ENCODE data around the gene FAM20A.
"Not testable (repeated sequence)": the region's sequence is repeated elsewhere in the genome, so short reads cannot be mapped to it uniquely, and the experiment has no call there.

The FAM20A gene

GRCh38 chr17:68589086-68589485 lies 12.1 kb downstream of the FAM20A start:
- no peak for DNase-seq (ENCODE audit: low read depth in 2 of 2)

- no peak for DNase-seq (ENCODE audit: low read depth in 2 of 2)
Measured at GRCh38 chr17:68588362-68588761, 12.8 kb downstream of the FAM20A start.

GRCh38 chr17:68587847-68588246 lies 13.3 kb downstream of the FAM20A start:
- no peak for DNase-seq (ENCODE audit: low read depth in 2 of 2)

DNA sequence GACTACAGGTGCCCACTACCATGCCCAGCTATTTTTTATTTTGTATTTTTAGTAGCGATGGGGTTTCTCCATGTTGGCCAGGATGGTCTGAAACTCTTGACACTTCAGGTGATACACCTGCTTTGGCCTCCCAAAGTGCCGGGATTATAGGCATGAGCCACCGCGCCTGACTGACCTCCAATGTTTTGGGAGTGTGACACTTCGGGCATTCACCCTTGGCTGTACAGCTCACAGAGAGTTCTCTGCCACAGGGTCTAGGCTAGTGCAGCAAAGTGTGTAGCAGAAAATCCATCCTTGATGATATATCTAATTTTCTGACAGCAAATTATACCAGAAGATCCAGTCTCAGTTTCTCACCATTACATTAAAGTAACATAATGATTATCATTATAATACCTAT lies 14.1 kb downstream of the FAM20A start:
- no peak for DNase-seq (ENCODE audit: low read depth in 2 of 2)

GRCh38 chr17:68585643-68586042 lies 15.5 kb downstream of the FAM20A start:
- DNase-seq (ENCODE audit: low read depth in 2 of 2), result no peak

GRCh38 chr17:68584581-68585303 lies 16.4 kb downstream of the FAM20A start:
- no peak for DNase-seq (ENCODE audit: low read depth in 2 of 2)

GRCh38 chr17:68582867-68583266 lies 18.3 kb downstream of the FAM20A start:
- DNase-seq (ENCODE audit: low read depth in 2 of 2), result not testable (repeated sequence)

GRCh38 chr17:68581863-68582645 lies 19.1 kb downstream of the FAM20A start:
- no peak for DNase-seq (ENCODE audit: low read depth in 2 of 2)

GRCh38 chr17:68580236-68580770 lies 20.9 kb downstream of the FAM20A start:
- DNase-seq (ENCODE audit: low read depth in 2 of 2), result no peak

GRCh38 chr17:68579194-68579927 lies 21.8 kb downstream of the FAM20A start:
- DNase-seq (ENCODE audit: low read depth in 2 of 2), result no peak

DNA sequence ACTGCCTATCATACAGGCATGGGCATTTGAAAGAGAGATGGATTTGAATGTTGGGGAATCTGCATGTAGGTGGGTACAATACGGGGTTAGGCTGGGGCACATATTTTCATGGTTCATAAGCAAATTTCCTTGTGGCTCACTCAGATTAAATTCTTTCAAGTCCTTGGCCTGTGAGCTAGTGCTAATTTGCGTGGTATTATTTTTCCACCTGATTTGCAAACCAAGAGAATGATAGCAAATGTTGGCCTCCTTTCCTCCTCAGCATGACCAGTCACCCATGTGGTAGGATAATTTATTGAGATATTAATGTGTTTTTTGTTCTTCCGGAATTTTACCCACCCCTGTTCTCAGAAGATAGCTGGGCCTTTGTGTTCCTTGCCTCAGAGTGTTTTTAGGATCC lies 22.9 kb downstream of the FAM20A start:
- no peak for DNase-seq (ENCODE audit: low read depth in 2 of 2)

GRCh38 chr17:68577497-68577821 lies 23.7 kb downstream of the FAM20A start:
- DNase-seq (ENCODE audit: low read depth in 2 of 2), result no peak

DNA sequence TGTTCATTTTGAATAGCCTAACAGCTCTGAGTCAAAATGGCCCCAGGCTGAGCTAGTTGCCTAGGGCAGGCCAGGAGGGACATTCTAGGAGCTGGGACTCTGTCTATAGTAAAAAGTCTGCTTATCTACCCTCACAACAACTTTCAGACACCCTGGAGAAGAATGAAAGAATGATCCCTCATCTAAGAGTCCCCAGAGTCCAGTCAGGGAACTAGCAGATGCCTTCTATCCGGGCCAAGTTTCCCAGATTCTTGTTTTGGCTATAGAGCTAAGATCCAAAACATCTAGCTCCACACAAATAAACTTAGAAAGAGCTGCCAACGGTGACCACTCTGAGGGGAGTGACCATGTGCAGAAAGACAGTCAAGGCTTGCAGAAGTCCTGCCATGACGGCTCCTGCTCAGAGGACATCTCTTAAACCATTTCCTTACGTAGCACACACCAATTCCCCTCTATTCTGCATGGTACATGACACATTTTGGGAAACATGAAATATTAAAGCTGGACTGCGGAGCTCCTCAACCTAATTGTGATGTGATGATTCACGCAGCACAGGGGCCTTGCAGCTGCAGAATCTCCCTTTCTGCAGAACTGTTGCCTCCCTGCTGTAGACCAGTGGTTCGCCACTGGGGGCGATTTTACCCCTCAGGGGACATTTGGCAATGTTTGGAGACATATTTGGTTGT lies 24.2 kb downstream of the FAM20A start:
- no peak for DNase-seq (ENCODE audit: low read depth in 2 of 2)

DNA sequence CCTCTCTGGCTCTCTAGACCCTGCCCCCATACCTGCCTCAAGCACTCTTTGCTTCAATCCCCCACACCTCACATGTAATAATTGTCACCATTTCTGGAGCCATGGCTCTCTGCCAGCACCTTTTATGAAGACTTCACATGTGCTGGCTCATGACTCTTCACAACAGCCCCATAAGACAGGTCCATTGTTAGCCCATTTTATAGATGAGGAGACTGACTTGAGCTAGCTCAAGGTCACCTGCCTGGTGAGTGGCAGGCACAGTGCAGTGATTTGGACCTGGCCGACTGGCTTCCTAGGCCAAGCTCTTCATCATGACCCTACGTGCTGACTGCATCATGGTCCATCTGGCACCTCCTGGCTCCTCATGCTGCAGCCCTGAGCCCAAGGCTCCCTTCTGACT lies 25.0 kb downstream of the FAM20A start:
- DNase-seq (ENCODE audit: low read depth in 2 of 2), result no peak

GRCh38 chr17:68573338-68573737 lies 27.8 kb downstream of the FAM20A start:
- no peak for DNase-seq (ENCODE audit: low read depth in 2 of 2)

DNA sequence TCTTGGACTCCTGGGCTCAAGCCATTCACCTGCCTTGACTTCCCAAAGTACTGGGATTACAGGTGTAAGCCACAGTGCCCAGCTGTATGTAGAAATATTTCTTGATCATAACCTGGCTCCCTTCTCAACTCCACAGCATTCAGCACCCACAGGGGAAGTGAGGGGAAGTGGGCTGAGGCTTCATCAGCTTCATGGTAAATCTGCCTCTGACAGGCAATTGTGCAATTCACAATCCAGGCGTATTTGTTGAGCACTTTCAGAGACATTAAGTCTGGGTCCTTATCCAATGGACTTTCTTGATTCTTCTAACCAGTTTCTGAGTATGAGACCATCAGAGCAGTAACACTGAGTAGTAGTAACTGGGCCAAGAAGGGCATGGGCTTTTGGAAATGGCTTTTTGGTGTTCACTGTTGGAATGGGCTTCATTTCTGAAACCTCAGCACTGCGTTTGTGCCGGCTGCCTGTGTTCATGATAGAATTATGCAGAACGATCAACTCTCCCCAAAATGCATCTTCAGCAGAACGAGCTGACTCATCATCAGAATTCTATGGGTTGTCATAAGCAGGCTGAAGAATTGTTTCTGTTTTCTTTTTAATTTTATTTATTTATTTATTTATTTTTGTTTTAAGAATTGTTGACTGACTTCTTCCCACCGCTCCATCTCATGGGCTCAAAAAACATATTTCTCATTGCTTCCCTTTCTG lies 28.9 kb downstream of the FAM20A start:
- DNase-seq (ENCODE audit: low read depth in 2 of 2), result no peak

DNA sequence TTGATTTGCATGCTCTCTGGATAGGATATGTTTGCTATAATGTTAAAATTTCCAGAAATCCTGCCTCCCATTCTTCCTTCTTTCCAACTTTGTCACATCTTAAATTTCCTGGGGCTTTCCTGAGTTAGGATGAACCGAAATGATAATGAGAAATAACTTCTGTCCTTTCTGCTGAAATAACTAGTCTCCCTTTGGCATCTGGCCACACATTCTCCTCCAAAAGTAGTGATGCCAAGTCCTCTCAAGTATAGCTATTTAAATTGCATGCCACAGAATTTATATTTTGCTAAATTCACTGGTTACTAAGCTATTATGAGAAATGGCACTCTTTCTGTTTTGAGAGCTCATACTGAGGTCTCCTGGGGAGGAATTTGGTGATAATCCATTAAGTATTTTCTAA lies 30.6 kb downstream of the FAM20A start:
- no peak for DNase-seq (ENCODE audit: low read depth in 2 of 2)

GRCh38 chr17:68569346-68569745 lies 31.8 kb downstream of the FAM20A start:
- DNase-seq (ENCODE audit: low read depth in 2 of 2), result no peak

GRCh38 chr17:68568581-68568980 lies 32.6 kb downstream of the FAM20A start:
- no peak for DNase-seq (ENCODE audit: low read depth in 2 of 2)

GRCh38 chr17:68567581-68567980 lies 33.6 kb downstream of the FAM20A start:
- no peak for DNase-seq (ENCODE audit: low read depth in 2 of 2)

GRCh38 chr17:68567035-68567434 lies 34.1 kb downstream of the FAM20A start:
- DNase-seq (ENCODE audit: low read depth in 2 of 2), result no peak

- no peak for DNase-seq (ENCODE audit: low read depth in 2 of 2)
Measured at GRCh38 chr17:68566442-68566738, 34.8 kb downstream of the FAM20A start.

Data from stimulated activated CD4-positive, alpha-beta T cell treated with anti-CD3 and anti-CD28 coated beads, Interleukin-15, amount 100 ng/mL, for 48 hours (primary cell).